SK-N-SH (cell line): Measurements from ENCODE around the gene SLC17A9.

ENCODE experiments used
- CTCF ChIP-seq: fragments of 200-600 bp; sonication (generic); IDR thresholded peaks from 2 replicates; pipeline ENCODE4 v1.6.1; 2017; ENCODE audit warnings: antibody characterized with exemption, mild to moderate bottlenecking, moderate library complexity
- EP300 ChIP-seq, 2 experiments: IDR thresholded peaks; 2 replicates each; pipeline versions ENCODE4 v1.4.0 to v1.6.1; 2012; ENCODE audit warnings: borderline replicate concordance in 1 of 2, low read depth in 1 of 2, low read length in 1 of 2
- FOSL2 ChIP-seq: IDR thresholded peaks from 2 replicates; pipeline ENCODE4 v1.4.0; 2012; ENCODE audit warnings: low read depth, mild to moderate bottlenecking, moderate library complexity, borderline replicate concordance
- FOXJ3 ChIP-seq: sonication (generic); formaldehyde crosslinking; IDR thresholded peaks from 2 replicates; pipeline ENCODE4 v1.5.1; 2020; ENCODE audit warnings: mild to moderate bottlenecking, missing genetic modification reagents
- IRF3 ChIP-seq: fragments of 150-350 bp; IDR thresholded peaks from 2 replicates; pipeline ENCODE4 v1.6.1; 2016; ENCODE audit warnings: mild to moderate bottlenecking, low read depth, low read length
- MAX ChIP-seq: IDR thresholded peaks from 2 replicates; pipeline ENCODE4 v1.4.0; 2012; ENCODE audit warnings: low read depth
- PBX3 ChIP-seq: IDR thresholded peaks from 2 replicates; pipeline ENCODE4; 2012
- TAF1 ChIP-seq: IDR thresholded peaks from 2 replicates; pipeline ENCODE4 v1.6.1; 2012; ENCODE audit warnings: low read depth, mild to moderate bottlenecking, low read length, moderate library complexity, borderline replicate concordance
- TEAD4 ChIP-seq: IDR thresholded peaks from 2 replicates; pipeline ENCODE4 v1.4.0; 2012; ENCODE audit warnings: mild to moderate bottlenecking, borderline replicate concordance; ENCODE audit not compliant: insufficient read depth
- USF2 ChIP-seq: fragments of 150-350 bp; IDR thresholded peaks from 2 replicates; pipeline ENCODE4 v1.6.1; 2017; ENCODE audit warnings: antibody characterized with exemption, low read length, low read depth, borderline replicate concordance
- YY1 ChIP-seq: IDR thresholded peaks from 2 replicates; pipeline ENCODE4 v1.4.0; 2012; ENCODE audit warnings: low read depth, mild to moderate bottlenecking

GRCh38 chr20:62997417-62998035 is 45.0 kb downstream of the SLC17A9 start:
- TF ChIP-seq CTCF (no peak), YY1 (no peak), PBX3 (no peak), EP300 (IDR thresholded peaks at IDR 0.05; ENCODE audit: borderline replicate concordance in 1 of 2, low read depth in 1 of 2, low read length in 1 of 2) (no peak), FOSL2 (no peak), MAX (no peak), TEAD4 (no peak), TAF1 (no peak), FOXJ3 (no peak), IRF3 (no peak), USF2 (no peak)
